Epithelial cell of proximal tubule (primary cell): ENCODE measurements around the gene C11orf91. TPM values are rescaled to one million over a fixed set of nuclear protein-coding genes. Genes with fewer than 3 reads are reported as not detected.
"Not testable (repeated sequence)": the region's sequence is repeated elsewhere in the genome, so short reads cannot be mapped to it uniquely, and the experiment has no call there.

ENCODE experiments used
- DNase-seq: peaks from one replicate; pipeline ENCODE4 v3.0.0-alpha.2; 2011; ENCODE audit warnings: low read depth
- H3K4me3 ChIP-seq: 2 replicates; pipeline ENCODE4 v1.5.1; 2011; ENCODE audit warnings: low read depth, mild to moderate bottlenecking, low read length
- total RNA-seq: library from RNA; depleted of rRNA; stranded (reverse); fragments of >200 nt; gene quantifications from 2 replicates; pipeline ENCODE4 v1.2.3, GENCODE V29; 2015
- TF ChIP-seq, protein P1 (sequence below): conservative IDR thresholded peaks from 2 replicates; pipeline ENCODE4 v1.5.1; 2012; ENCODE audit warnings: low read depth, mild to moderate bottlenecking, low read length

Gene C11orf91
- total RNA-seq, 1 donor from 2014 or later: not detected

DNA sequence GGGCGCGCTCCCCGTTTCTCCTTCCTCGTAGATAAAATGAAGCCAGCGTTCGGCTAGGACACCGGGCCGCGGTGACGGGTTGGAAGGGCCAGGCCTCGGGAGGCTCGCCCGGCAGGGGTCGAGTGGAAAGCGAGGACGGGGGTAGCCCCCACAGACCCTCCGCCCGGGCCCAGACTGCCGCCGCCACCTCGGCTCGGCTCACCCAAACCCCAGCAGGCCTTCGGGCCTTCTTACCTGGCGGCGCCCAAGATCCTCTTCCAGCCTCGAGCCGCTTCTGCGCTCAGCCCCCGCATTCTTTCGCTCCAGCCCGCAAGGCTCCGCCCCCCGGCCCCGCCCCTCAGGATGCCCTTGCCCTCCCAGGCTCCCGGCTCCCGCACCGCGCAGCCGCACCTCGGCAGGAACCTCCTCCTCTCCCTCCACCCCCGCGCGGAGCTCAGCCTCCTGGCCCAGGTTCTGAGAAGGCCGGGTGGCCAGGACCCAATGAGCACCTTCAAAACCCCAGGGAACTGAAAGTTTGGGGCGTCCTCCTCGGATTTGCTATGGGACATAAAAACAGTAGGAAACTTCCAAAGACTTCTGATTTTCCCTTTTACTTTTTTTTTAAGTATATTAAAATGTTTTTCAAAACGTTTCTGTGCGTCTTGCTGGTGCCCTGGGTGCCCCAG lies 35.7 kb upstream of the C11orf91 start, which contains the start of gene CD59:
Gene CD59, minus strand, starts transcription at position 276 of the 665 bp plus-strand sequence. CDS start 13,978 bp downstream, outside the sequence.
- DNase-seq: no peak
- peak within 1 kb of the TSS; percentile 93 for H3K4me3 ChIP-seq

DNA sequence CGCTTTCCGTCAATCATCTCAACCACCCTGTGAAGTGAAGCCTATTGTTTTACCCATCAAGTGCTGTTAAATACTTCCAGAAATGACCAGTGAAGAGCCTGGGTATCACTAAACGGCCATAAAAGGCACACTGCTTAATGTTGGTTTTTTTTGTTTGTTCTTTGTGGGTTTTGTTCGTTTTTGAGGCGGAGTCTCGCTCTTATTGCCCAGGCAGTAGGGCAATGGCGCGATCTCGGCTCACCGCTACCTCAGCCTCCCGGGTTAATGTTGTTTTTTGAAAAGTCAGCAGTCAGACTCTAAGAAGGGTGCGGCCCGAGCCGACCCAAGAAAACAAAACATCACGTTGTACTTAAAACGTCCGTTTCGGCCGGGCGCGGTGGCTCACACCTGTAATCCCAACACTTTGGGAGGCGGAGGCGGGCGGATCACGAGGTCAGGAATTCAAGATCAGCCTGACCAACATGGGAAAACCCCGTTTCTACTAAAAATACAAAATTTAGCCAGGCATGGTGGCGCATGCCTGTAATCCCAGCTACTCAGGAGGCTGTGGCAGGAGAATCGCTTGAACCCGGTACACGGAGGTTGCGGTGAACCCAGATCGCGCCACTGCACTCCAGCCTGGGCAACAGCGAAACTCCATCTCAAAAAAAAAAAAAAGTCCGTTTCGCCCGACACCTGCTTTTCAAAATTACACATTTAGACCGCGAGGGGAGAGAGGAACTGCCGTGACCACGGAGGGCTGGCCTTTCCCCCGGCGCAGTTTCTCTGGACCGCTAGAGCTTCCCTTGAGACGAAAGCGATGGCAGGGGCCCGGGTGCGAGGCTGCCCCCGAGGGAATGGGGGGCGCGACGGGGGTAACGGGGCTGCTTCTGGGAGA lies 34.9 kb upstream of the C11orf91 start:
- TF ChIP-seq, protein P1, sequence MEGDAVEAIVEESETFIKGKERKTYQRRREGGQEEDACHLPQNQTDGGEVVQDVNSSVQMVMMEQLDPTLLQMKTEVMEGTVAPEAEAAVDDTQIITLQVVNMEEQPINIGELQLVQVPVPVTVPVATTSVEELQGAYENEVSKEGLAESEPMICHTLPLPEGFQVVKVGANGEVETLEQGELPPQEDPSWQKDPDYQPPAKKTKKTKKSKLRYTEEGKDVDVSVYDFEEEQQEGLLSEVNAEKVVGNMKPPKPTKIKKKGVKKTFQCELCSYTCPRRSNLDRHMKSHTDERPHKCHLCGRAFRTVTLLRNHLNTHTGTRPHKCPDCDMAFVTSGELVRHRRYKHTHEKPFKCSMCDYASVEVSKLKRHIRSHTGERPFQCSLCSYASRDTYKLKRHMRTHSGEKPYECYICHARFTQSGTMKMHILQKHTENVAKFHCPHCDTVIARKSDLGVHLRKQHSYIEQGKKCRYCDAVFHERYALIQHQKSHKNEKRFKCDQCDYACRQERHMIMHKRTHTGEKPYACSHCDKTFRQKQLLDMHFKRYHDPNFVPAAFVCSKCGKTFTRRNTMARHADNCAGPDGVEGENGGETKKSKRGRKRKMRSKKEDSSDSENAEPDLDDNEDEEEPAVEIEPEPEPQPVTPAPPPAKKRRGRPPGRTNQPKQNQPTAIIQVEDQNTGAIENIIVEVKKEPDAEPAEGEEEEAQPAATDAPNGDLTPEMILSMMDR: no peak
- H3K4me3 ChIP-seq: peak overlapping the region; percentile 93
- no peak for DNase-seq

More for the DNA sequence above, 35.7 kb upstream of the C11orf91 start, which contains the start of gene CD59:
- TF ChIP-seq, protein P1: no peak

DNA sequence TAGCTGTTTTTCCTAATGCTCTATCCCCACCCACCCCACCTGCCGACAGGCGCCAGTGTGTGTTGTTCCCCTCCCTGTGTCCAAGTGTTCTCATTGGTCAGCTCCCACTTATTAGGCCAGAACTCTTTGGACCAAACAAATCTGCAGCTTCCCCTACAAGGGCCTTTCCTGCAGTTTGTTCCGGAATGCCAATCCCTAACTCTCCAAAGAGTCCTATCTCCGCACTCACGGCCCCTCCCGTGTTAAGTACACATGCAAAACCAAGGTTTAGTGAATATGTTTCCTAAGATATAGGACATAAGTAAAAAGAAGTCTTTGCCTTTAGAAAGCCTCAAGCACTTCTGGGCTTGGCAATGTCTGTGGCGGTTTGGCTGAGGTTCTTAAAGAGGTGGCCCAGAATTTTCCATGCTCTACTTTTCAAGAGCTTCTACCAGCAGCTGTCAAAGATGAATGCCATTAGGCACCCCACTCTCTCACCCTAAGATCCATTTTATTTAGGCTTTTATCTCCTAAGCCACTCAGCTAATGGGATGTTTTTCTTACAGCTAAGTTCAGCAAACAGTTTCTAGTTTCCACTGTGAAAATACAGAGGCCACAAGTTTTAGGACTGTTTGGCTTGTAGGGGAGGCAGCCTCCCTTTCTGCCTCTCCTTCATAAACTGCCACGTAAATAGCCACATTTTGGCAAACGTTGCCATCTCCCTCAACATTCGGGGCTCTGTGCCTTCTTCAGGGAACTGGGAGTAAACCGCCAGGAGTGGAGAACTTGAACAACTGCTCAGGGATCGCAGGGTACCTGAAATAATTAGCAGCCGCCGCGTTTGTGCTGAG lies 34.0 kb upstream of the C11orf91 start:
- no peak for DNase-seq
- H3K4me3 ChIP-seq: peak overlapping the region; percentile 93
- TF ChIP-seq, protein P1: no peak

DNA sequence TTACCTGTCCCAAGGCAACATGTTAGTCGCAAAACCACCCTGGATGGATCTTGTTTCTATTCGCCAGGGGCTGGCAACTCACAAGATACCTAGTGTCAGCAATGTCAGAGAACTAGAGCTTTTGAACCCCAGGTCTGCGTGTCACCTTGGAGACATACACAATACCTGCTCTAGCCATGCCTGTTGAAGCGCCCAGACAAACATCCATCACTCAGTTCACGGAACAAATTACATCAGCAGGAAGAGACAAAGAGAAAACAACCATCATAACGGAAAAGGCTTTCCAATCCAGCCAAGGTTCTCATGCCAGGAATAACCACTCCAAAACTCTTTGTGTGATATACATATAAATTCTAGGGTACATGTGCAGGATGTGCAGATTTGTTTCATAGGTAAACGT lies 33.4 kb upstream of the C11orf91 start:
- TF ChIP-seq, protein P1: no peak
- H3K4me3 ChIP-seq: peak overlapping the region; percentile 93
- DNase-seq: no peak

DNA sequence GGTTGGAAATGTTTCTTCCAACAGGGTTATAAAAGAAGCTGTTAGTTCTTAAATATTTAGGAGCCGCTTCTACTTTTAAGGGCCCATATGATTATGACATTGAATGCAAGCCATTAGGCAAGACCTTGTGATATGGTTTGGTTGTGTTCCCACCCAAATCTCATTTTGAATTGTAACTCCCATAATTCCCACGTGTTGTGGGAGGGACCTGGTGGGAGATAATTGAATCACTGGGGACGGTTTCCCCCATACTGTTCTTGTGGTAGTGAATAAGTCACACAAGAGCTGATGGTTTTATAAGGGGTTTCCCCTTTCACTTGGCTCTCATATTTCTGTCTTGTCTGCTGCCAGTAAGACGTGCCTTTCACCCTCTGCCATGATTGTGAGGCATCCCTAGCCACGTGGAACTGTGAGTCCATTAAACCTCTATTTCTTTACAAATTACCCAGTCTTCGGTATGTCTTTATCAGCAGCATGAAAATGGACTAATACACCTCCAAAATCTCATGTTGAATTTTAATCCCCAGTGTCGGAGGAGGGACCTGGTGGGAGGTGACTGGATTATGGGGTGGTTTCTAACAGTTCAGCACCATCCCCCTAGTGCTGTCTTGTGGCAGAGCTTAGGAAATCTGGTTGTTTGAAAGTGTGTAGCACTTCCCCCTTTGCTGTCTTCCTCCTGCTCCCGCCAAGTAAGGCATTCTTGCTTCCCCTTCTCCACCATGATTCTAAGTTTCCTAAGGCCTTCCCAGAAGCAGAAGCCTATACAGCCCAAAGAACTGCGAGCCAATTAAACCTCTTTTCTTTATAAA lies 31.3 kb upstream of the C11orf91 start:
- H3K4me3 ChIP-seq: no peak overlapping the region
- TF ChIP-seq, protein P1: no peak
- DNase-seq: no peak

DNA sequence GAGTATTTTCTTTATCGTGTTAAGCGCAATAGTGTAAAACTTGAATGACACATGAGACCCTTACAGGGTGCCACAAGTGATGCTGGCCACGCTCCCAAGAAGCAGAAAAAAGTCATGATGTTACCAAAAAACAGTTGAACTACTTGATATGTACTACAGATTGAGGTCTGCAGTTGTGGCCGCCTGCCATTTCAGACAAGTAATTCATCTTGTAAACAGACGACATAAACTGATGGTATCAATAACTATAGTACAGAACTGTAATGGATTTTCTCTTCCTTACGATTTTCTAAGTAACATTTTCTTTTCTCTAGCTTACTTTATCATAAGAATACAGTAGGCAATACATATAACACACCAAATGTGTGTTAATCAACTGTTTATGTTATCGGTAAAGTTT lies 30.1 kb upstream of the C11orf91 start:
- H3K4me3 ChIP-seq: no peak overlapping the region
- TF ChIP-seq, protein P1: no peak
- DNase-seq: no peak

DNA sequence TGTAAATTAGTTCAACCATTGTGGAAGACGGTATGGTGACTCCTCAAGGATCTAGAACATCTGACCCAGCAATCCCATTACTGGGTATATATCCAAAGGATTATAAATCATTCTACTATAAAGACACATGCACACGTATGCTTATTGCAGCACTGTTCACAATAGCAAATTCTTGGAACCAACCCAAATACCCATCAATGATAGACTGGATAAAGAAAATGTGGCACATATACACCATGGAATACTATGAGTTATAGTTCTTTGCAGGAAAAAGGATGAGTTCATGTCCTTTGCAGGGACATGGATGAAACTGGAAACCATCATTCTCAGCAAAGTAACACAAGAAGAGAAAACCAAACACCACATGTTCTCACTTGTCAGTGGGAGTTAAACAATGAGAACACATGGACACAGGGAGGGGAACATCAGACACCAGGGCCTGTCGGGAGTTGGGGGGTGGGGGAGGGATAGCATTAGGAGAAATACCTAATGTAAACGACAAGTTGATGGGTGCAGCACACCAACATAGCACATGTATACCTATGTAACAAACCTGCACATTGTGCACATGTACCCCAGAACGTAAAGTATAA lies 28.5 kb upstream of the C11orf91 start:
- not testable (repeated sequence) for DNase-seq, H3K4me3 ChIP-seq

DNA sequence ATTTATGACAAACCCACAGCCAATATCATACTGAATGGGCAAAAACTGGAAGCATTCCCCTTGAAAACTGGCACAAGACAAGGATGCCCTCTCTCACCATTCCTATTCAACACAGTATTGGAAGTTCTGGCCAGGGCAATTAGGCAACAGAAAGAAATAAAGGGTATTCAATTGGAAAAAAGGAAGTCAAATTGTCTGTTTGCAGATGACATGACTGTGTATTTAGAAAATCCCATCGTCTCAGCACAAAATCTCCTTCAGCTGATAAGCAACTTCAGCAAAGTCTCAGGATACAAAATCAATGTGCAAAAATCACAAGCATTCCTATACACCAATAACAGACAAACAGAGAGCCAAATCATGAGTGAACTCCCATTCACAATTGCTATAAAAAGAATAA lies 26.9 kb upstream of the C11orf91 start:
- not testable (repeated sequence) for DNase-seq, H3K4me3 ChIP-seq
